PFSK-1 (cell line): ENCODE data around the gene XXYLT1.

Experiments used
- FOXP2 ChIP-seq: optimal IDR thresholded peaks from 2 replicates; pipeline ENCODE3; 2011; ENCODE audit warnings: borderline replicate concordance, control low read depth, inconsistent platforms; ENCODE audit not compliant: insufficient read depth; ENCODE audit errors: extremely low read length, extremely low read depth
- POLR2AphosphoS5 ChIP-seq: IDR thresholded peaks from 2 replicates; pipeline ENCODE4 v1.6.1; 2012; ENCODE audit warnings: low read depth, mild to moderate bottlenecking, control low read depth, low read length, moderate library complexity
- REST ChIP-seq, 2 experiments: IDR thresholded peaks; 2 replicates each; pipeline versions ENCODE4 v1.6.1 to v1.8.0; 2011 to 2012; ENCODE audit warnings: low read depth in 2 of 2, low read length in 2 of 2, control low read depth in 1 of 2, inconsistent platforms in 1 of 2, mild to moderate bottlenecking in 1 of 2, moderate library complexity in 1 of 2; ENCODE audit not compliant: insufficient read depth in 1 of 2
- SIN3A ChIP-seq: IDR thresholded peaks from 2 replicates; pipeline ENCODE4 v1.6.1; 2012; ENCODE audit warnings: mild to moderate bottlenecking, low read length, moderate library complexity, borderline replicate concordance; ENCODE audit not compliant: insufficient read depth
- TAF1 ChIP-seq: IDR thresholded peaks from 2 replicates; pipeline ENCODE4 v1.6.1; 2012; ENCODE audit warnings: low read length, control low read depth, borderline replicate concordance; ENCODE audit not compliant: insufficient read depth

Gene XXYLT1

GRCh38 chr3:195057716-195058115 lies 213.2 kb downstream of the XXYLT1 start:
- TF ChIP-seq POLR2AphosphoS5 (no peak), REST (IDR thresholded peaks at IDR 0.05; ENCODE audit: insufficient read depth in 1 of 2, low read depth in 2 of 2, low read length in 2 of 2) (no peak), TAF1 (no peak), FOXP2 (no peak), SIN3A (no peak)

GRCh38 chr3:195056506-195056905 lies 214.5 kb downstream of the XXYLT1 start:
- TF ChIP-seq TAF1 (no peak), FOXP2 (no peak), SIN3A (no peak), REST (IDR thresholded peaks at IDR 0.05; ENCODE audit: insufficient read depth in 1 of 2, low read depth in 2 of 2, low read length in 2 of 2) (no peak), POLR2AphosphoS5 (no peak)

DNA sequence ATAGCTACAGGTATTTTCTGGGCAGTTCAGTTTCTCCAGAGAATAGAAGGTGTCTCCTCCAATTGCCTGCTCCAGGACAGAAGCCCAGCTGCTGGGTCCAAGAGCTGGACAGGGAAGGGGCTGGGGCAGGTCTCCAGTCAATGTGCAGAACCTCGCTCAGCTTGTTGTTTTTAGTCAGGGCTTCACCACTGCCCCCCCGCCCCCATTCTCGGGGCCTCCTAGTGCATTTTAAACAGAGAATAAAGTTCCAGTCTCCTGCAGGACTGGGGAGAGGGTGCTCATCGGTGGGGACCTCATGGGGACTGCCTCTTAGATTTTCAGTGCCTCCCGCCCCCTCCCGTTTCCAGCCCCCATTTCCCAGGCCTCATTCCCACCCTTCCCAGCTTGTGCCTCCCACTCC lies 216.6 kb downstream of the XXYLT1 start:
- no peak for TF ChIP-seq SIN3A
- no peak for TF ChIP-seq POLR2AphosphoS5
- no peak for TF ChIP-seq FOXP2
- no peak for TF ChIP-seq REST (IDR thresholded peaks at IDR 0.05; ENCODE audit: insufficient read depth in 1 of 2, low read depth in 2 of 2, low read length in 2 of 2)
- no peak for TF ChIP-seq TAF1

- TF ChIP-seq FOXP2 (no peak), REST (IDR thresholded peaks at IDR 0.05; ENCODE audit: insufficient read depth in 1 of 2, low read depth in 2 of 2, low read length in 2 of 2) (no peak), SIN3A (no peak), TAF1 (no peak), POLR2AphosphoS5 (no peak)
Observed at GRCh38 chr3:195052939-195053338, 218.0 kb downstream of the XXYLT1 start.

GRCh38 chr3:195048059-195048905 lies 222.7 kb downstream of the XXYLT1 start:
- no peak for TF ChIP-seq POLR2AphosphoS5
- no peak for TF ChIP-seq FOXP2
